ENCODE measurements around the gene ZFP57. TPM values are rescaled to one million over a fixed set of nuclear protein-coding genes. Genes with fewer than 3 reads are reported as not detected.

ZFP57 gene
- total RNA-seq, 1 experiment from 2014 or later = 6.4 TPM

- peaks cover 5% of the 10 kb centered on the region for H3K4me1 Mint-ChIP-seq
Measured at GRCh38 chr6:29710281-29710941, 29.5 kb upstream of the ZFP57 start.

More at GRCh38 chr6:29710281-29710941, 29.5 kb upstream of the ZFP57 start:
- no peak for ATAC-seq
- Mint-ChIP-seq H3K27me3 (ENCODE audit: low read depth) (peaks cover 37% of the 10 kb centered on the region), H3K9me3 (no peaks in the 10 kb centered on the region), H3K4me3 (no peak overlapping the region), H3K27ac (no peak overlapping the region), H3K36me3 (no peaks in the 10 kb centered on the region)
- no peak for TF ChIP-seq GRHL2 (CRISPR knock-in tag; IDR thresholded peaks at IDR 0.05; ENCODE audit: insufficient replicate concordance, severe bottlenecking)
- TF ChIP-seq, protein P1, sequence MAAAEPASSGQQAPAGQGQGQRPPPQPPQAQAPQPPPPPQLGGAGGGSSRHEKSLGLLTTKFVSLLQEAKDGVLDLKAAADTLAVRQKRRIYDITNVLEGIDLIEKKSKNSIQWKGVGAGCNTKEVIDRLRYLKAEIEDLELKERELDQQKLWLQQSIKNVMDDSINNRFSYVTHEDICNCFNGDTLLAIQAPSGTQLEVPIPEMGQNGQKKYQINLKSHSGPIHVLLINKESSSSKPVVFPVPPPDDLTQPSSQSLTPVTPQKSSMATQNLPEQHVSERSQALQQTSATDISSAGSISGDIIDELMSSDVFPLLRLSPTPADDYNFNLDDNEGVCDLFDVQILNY (CRISPR knock-in tag; IDR thresholded peaks at IDR 0.05) = no peak
- TF ChIP-seq, protein P2, sequence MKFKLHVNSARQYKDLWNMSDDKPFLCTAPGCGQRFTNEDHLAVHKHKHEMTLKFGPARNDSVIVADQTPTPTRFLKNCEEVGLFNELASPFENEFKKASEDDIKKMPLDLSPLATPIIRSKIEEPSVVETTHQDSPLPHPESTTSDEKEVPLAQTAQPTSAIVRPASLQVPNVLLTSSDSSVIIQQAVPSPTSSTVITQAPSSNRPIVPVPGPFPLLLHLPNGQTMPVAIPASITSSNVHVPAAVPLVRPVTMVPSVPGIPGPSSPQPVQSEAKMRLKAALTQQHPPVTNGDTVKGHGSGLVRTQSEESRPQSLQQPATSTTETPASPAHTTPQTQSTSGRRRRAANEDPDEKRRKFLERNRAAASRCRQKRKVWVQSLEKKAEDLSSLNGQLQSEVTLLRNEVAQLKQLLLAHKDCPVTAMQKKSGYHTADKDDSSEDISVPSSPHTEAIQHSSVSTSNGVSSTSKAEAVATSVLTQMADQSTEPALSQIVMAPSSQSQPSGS (CRISPR knock-in tag; IDR thresholded peaks at IDR 0.05; ENCODE audit: borderline replicate concordance, low read depth) = no peak
- TF ChIP-seq KAT7 (CRISPR knock-in tag; IDR thresholded peaks at IDR 0.05; ENCODE audit: borderline replicate concordance) = no peak
- TF ChIP-seq, protein P3, sequence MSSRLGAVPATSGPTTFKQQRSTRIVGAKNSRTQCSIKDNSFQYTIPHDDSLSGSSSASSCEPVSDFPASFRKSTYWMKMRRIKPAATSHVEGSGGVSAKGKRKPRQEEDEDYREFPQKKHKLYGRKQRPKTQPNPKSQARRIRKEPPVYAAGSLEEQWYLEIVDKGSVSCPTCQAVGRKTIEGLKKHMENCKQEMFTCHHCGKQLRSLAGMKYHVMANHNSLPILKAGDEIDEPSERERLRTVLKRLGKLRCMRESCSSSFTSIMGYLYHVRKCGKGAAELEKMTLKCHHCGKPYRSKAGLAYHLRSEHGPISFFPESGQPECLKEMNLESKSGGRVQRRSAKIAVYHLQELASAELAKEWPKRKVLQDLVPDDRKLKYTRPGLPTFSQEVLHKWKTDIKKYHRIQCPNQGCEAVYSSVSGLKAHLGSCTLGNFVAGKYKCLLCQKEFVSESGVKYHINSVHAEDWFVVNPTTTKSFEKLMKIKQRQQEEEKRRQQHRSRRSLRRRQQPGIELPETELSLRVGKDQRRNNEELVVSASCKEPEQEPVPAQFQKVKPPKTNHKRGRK (CRISPR knock-in tag; IDR thresholded peaks at IDR 0.05; ENCODE audit: borderline replicate concordance) = no peak
- no peak for TF ChIP-seq NFE2L1 (CRISPR knock-in tag; IDR thresholded peaks at IDR 0.05)
- no peak for TF ChIP-seq IRF2 (CRISPR knock-in tag; IDR thresholded peaks at IDR 0.05; ENCODE audit: borderline replicate concordance, low read depth)
- no peak for TF ChIP-seq EMX1 (CRISPR knock-in tag; IDR thresholded peaks at IDR 0.05)
- TF ChIP-seq, protein P4, sequence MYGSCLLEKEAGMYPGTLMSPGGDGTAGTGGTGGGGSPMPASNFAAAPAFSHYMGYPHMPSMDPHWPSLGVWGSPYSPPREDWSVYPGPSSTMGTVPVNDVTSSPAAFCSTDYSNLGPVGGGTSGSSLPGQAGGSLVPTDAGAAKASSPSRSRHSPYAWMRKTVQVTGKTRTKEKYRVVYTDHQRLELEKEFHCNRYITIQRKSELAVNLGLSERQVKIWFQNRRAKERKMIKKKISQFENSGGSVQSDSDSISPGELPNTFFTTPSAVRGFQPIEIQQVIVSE (CRISPR knock-in tag; IDR thresholded peaks at IDR 0.05; ENCODE audit: borderline replicate concordance) = no peak
- no peak for TF ChIP-seq TP53 (CRISPR knock-in tag; IDR thresholded peaks at IDR 0.05)
- no peak for TF ChIP-seq RELA (CRISPR knock-in tag; IDR thresholded peaks at IDR 0.05; ENCODE audit: borderline replicate concordance)
- TF ChIP-seq ZNF138 (CRISPR knock-in tag; conservative IDR thresholded peaks at IDR 0.05) = no peak
- TF ChIP-seq ZNF532 (CRISPR knock-in tag; IDR thresholded peaks at IDR 0.05; ENCODE audit: borderline replicate concordance) = no peak
- no peak for TF ChIP-seq ZNF281 (CRISPR knock-in tag; IDR thresholded peaks at IDR 0.05)
- no peak for TF ChIP-seq CBFB (CRISPR knock-in tag; IDR thresholded peaks at IDR 0.05; ENCODE audit: low read depth)
- no peak for TF ChIP-seq MXD4 (CRISPR knock-in tag; IDR thresholded peaks at IDR 0.05; ENCODE audit: borderline replicate concordance)
- no peak for TF ChIP-seq NR2C2 (CRISPR knock-in tag; IDR thresholded peaks at IDR 0.05)
- no peak for TF ChIP-seq TEAD1 (CRISPR knock-in tag; IDR thresholded peaks at IDR 0.05)
- POLR2A ChIA-PET = no interaction called here
- CTCF ChIA-PET = no interaction called here
- no peak for DNase-seq (ENCODE audit: low spot score)

Measured in WTC11 (cell line).